Measurements from ENCODE around the gene SNX14. TPM values are rescaled to one million over a fixed set of nuclear protein-coding genes. Genes with fewer than 3 reads are reported as not detected.
"Not testable (repeated sequence)": the region's sequence is repeated elsewhere in the genome, so short reads cannot be mapped to it uniquely, and the experiment has no call there.

SNX14 gene
- total and polyA plus RNA-seq, 9 donors = 39.7 to 80.2 (median 61.2) TPM

DNA sequence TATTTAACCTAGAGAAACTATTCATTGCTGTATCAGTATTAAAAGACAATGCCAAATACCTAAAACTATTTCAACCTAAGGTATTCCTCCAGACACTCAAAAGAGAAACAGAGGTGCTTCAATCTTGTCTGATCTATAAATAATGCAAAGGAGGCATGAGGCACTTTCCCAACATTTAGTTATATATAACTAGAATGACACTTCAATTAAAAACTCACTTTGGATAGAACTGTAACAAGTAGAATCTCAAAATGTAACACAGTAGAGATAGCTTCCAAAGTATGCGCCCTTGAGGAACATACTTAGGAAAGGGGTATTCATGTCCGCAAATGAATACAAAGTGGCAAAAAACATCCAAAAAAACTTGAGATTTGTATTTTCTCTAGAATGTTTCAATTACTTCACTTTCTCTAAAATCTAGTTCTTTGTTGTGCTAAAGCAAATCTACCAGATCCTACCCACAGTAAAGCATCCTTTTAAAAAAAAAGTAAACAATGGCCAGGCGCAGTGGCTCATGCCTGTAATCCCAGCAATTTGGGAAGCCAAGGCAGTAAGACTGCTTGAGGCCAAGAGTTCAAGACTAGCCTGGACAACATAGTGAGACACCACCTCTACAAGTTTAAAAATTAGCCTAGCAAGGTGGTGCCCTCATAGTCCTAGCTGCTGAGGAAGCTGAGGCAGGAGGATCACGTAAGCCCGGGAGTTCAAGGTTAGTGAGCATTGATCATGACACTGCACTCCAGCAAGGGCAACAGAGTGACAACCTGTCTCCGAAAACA, 38.7 kb upstream of the SNX14 start:
- no peak for DNase-seq
- H3K27ac ChIP-seq = no peak overlapping the region
- peaks cover 4% of the 10 kb centered on the region for H3K4me1 ChIP-seq (ENCODE audit: insufficient read depth)
- H3K9me3 ChIP-seq = no peaks in the 10 kb centered on the region
- H3K36me3 ChIP-seq = no peaks in the 10 kb centered on the region
- 93 to 96% (median 95%) methylated on average over 6 of the region's 6 CpGs for WGBS, 3 donors
- no peak overlapping the region for H3K4me3 ChIP-seq
- no peaks in the 10 kb centered on the region for H3K27me3 ChIP-seq
- TF ChIP-seq EP300 (IDR thresholded peaks at IDR 0.05) (no peak), POLR2A (IDR thresholded peaks at IDR 0.05) (no peak)
- TF ChIP-seq, protein P1, sequence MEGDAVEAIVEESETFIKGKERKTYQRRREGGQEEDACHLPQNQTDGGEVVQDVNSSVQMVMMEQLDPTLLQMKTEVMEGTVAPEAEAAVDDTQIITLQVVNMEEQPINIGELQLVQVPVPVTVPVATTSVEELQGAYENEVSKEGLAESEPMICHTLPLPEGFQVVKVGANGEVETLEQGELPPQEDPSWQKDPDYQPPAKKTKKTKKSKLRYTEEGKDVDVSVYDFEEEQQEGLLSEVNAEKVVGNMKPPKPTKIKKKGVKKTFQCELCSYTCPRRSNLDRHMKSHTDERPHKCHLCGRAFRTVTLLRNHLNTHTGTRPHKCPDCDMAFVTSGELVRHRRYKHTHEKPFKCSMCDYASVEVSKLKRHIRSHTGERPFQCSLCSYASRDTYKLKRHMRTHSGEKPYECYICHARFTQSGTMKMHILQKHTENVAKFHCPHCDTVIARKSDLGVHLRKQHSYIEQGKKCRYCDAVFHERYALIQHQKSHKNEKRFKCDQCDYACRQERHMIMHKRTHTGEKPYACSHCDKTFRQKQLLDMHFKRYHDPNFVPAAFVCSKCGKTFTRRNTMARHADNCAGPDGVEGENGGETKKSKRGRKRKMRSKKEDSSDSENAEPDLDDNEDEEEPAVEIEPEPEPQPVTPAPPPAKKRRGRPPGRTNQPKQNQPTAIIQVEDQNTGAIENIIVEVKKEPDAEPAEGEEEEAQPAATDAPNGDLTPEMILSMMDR (IDR thresholded peaks at IDR 0.05) = no peak
- intact Hi-C loops (cut with DNase I) = no loop called here

DNA sequence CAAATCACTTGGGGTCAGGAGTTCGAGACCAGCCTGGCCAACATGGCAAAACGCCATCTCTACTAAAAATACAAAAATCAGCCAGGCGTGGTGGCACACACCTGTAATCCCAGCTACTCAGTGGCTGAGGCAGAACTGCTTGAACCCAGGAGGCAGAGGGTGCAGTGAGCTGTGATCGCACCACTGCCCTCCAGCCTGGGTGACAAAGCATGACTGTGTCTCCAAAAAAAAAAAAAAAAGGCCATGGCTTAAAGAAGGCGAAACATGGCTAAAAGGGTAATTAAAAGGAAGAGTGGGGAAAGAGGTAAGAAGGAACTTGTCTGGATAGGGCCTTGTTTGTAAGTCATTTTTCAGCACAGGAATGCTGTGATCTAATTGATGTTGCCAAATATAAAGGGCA, 37.5 kb upstream of the SNX14 start:
- H3K27ac ChIP-seq; H3K27me3 ChIP-seq; H3K4me1 ChIP-seq (ENCODE audit: insufficient read depth); H3K4me3 ChIP-seq; intact Hi-C loops (cut with DNase I); H3K36me3 ChIP-seq; H3K9me3 ChIP-seq; DNase-seq: not testable (repeated sequence)
- 93 to 97% (median 93%) methylated on average over 5 of the region's 5 CpGs for WGBS, 3 donors

DNA sequence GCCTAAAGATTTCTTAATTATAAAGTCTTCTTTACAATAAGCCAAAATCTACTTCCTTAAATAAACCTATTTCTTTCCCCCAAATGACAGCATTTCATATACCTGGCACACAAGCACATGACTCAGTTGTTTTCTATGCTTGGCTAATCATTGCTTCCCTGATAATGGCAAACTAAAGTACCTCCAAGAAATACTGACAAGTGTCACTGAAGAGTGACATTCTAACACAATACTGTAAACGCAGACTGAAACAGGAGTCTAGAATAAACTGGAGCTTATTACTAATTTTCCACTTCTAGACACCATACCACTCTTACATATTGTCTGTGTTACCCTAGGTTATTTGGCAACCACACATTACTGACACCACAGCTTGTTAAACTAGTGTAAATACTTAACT, 34.7 kb upstream of the SNX14 start:
- intact Hi-C loops (cut with DNase I) = no loop called here
- TF ChIP-seq, protein P1 (IDR thresholded peaks at IDR 0.05) = no peak
- Histone ChIP-seq H3K9me3 (no peaks in the 10 kb centered on the region), H3K27me3 (no peaks in the 10 kb centered on the region), H3K27ac (no peak overlapping the region), H3K4me1 (ENCODE audit: insufficient read depth) (peaks cover under 1% of the 10 kb centered on the region), H3K36me3 (no peaks in the 10 kb centered on the region), H3K4me3 (no peak overlapping the region)
- WGBS, 3 donors = 89 to 98% (median 94%) methylated on average over 1 of the region's 1 CpG
- DNase-seq = no peak

DNA sequence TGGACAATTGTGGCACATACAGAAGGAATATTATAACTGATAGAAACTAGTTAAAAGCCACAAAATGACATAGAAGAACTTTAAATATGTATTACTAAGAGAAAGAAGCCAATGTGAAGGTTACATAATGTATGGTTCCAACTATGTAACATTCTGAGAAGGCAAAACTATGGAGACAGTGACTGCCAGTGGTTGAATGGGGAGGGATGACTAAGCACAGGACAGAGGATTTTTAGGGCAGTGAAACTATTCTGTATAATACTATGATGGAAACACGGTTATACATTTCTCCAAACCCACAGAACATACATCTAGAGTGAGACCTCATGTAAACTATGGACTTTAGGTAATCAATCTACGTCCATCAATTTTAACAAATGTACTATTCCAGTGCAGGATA, 26.6 kb upstream of the SNX14 start:
- Histone ChIP-seq H3K4me1 (ENCODE audit: insufficient read depth) (no peaks in the 10 kb centered on the region), H3K36me3 (no peaks in the 10 kb centered on the region), H3K4me3 (no peak overlapping the region), H3K27me3 (no peaks in the 10 kb centered on the region), H3K9me3 (no peaks in the 10 kb centered on the region), H3K27ac (no peak overlapping the region)
- TF ChIP-seq POLR2A (IDR thresholded peaks at IDR 0.05) = no peak
- no peak for TF ChIP-seq EP300 (IDR thresholded peaks at IDR 0.05)
- TF ChIP-seq, protein P1 (IDR thresholded peaks at IDR 0.05) = no peak
- no peak for DNase-seq
- 90 to 95% (median 94%) methylated on average over 2 of the region's 2 CpGs for WGBS, 3 donors
- intact Hi-C loops (cut with DNase I) = no loop called here

DNA sequence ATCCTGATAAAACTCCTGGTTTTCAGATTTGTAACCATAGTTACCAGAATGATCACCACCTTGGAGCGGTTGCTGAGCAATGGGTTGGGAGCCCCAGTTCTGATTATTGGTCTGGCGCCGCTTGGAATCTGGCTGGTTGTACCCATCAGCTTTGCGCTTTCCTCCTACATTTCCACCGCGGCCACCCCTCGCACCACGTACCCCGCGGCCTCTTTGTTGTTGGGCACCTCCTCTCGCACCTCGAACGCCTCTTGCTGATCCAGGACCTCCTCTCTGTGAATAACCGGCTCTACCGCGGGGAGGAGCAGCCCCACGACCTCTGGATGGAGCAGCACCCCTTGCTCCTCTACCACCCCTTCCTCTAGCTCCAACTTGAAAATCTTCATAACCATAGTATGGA, 21.1 kb upstream of the SNX14 start:
- no peak for DNase-seq
- WGBS, 3 donors = 96 to 97% (median 96%) methylated on average over 17 of the region's 17 CpGs

More for the DNA sequence above, 21.1 kb upstream of the SNX14 start:
- Histone ChIP-seq H3K27ac (no peak overlapping the region), H3K4me1 (ENCODE audit: insufficient read depth) (peaks cover 2% of the 10 kb centered on the region), H3K27me3 (no peaks in the 10 kb centered on the region), H3K36me3 (no peaks in the 10 kb centered on the region), H3K9me3 (no peaks in the 10 kb centered on the region), H3K4me3 (no peak overlapping the region)
- intact Hi-C loops (cut with DNase I) = no loop called here
- TF ChIP-seq, protein P1 (IDR thresholded peaks at IDR 0.05) = no peak
- no peak for TF ChIP-seq POLR2A (IDR thresholded peaks at IDR 0.05)
- TF ChIP-seq EP300 (IDR thresholded peaks at IDR 0.05) = no peak

Measured in ovary (tissue), 9 donors.